ENCODE results near the gene TFEC.
"Not testable (repeated sequence)": the region's sequence is repeated elsewhere in the genome, so short reads cannot be mapped to it uniquely, and the experiment has no call there.

TFEC gene

GRCh38 chr7:115929736-115930135 is 100.8 kb downstream of the TFEC start:
- H3K27ac Mint-ChIP-seq, H3K36me3 Mint-ChIP-seq, CTCF ChIA-PET, H3K27me3 Mint-ChIP-seq, H3K4me1 Mint-ChIP-seq, DNase-seq, H3K9me3 Mint-ChIP-seq, H3K4me3 Mint-ChIP-seq: not testable (repeated sequence)

- CTCF ChIA-PET: interaction anchor here (0.6 kb wide), 1 partner anchor 73 kb away, joined by 3 read pairs; no protein-coding TSS in a partner anchor
- no peak for DNase-seq
- no peaks in the 10 kb centered on the region for H3K4me1 Mint-ChIP-seq
- H3K9me3 Mint-ChIP-seq: no peaks in the 10 kb centered on the region
- no peaks in the 10 kb centered on the region for H3K27me3 Mint-ChIP-seq
- no peaks in the 10 kb centered on the region for H3K36me3 Mint-ChIP-seq
- no peak overlapping the region for H3K4me3 Mint-ChIP-seq
- H3K27ac Mint-ChIP-seq: no peak overlapping the region
These were observed 106.2 kb downstream of the TFEC start for GRCh38 chr7:115924411-115924810.

GRCh38 chr7:115920367-115920766 is 110.2 kb downstream of the TFEC start:
- H3K36me3 Mint-ChIP-seq: no peaks in the 10 kb centered on the region
- H3K27me3 Mint-ChIP-seq: no peaks in the 10 kb centered on the region
- H3K27ac Mint-ChIP-seq: no peak overlapping the region
- H3K9me3 Mint-ChIP-seq: no peaks in the 10 kb centered on the region
- no peak overlapping the region for H3K4me3 Mint-ChIP-seq
- DNase-seq: no peak
- CTCF ChIA-PET: interaction anchor here (1.4 kb wide), 1 partner anchor 11 kb away, joined by 4 read pairs; no protein-coding TSS in a partner anchor
- no peaks in the 10 kb centered on the region for H3K4me1 Mint-ChIP-seq

- H3K4me1 Mint-ChIP-seq: no peaks in the 10 kb centered on the region
- H3K27ac Mint-ChIP-seq: no peak overlapping the region
- CTCF ChIA-PET: interaction anchor here (0.7 kb wide), 1 partner anchor 518 kb away, joined by 3 read pairs; no protein-coding TSS in a partner anchor
- H3K36me3 Mint-ChIP-seq: no peaks in the 10 kb centered on the region
- no peak for DNase-seq
- no peaks in the 10 kb centered on the region for H3K27me3 Mint-ChIP-seq
- no peak overlapping the region for H3K4me3 Mint-ChIP-seq
- H3K9me3 Mint-ChIP-seq: no peaks in the 10 kb centered on the region
These were observed 115.6 kb downstream of the TFEC start for GRCh38 chr7:115914951-115915350.

GRCh38 chr7:115911465-115911864 is 119.1 kb downstream of the TFEC start:
- CTCF ChIA-PET: no interaction called here
- Mint-ChIP-seq H3K36me3 (no peaks in the 10 kb centered on the region), H3K4me3 (no peak overlapping the region), H3K4me1 (no peaks in the 10 kb centered on the region), H3K27me3 (no peaks in the 10 kb centered on the region), H3K27ac (no peak overlapping the region), H3K9me3 (no peaks in the 10 kb centered on the region)
- no peak for DNase-seq

GRCh38 chr7:115910541-115911164 is 119.9 kb downstream of the TFEC start:
- Mint-ChIP-seq H3K27ac (no peak overlapping the region), H3K36me3 (no peaks in the 10 kb centered on the region), H3K9me3 (no peaks in the 10 kb centered on the region), H3K4me3 (no peak overlapping the region), H3K4me1 (no peaks in the 10 kb centered on the region), H3K27me3 (no peaks in the 10 kb centered on the region)
- CTCF ChIA-PET: no interaction called here
- DNase-seq: no peak

GRCh38 chr7:115906731-115907130 is 123.8 kb downstream of the TFEC start:
- no peak overlapping the region for H3K27ac Mint-ChIP-seq
- DNase-seq: no peak
- H3K4me3 Mint-ChIP-seq: no peak overlapping the region
- CTCF ChIA-PET: no interaction called here
- H3K9me3 Mint-ChIP-seq: no peaks in the 10 kb centered on the region
- H3K4me1 Mint-ChIP-seq: no peaks in the 10 kb centered on the region
- H3K36me3 Mint-ChIP-seq: no peaks in the 10 kb centered on the region
- H3K27me3 Mint-ChIP-seq: no peaks in the 10 kb centered on the region

- Mint-ChIP-seq H3K27me3 (no peaks in the 10 kb centered on the region), H3K27ac (no peak overlapping the region), H3K4me3 (no peak overlapping the region), H3K4me1 (no peaks in the 10 kb centered on the region), H3K9me3 (peaks cover 11% of the 10 kb centered on the region), H3K36me3 (no peaks in the 10 kb centered on the region)
- CTCF ChIA-PET: no interaction called here
- no peak for DNase-seq
These were observed 140.9 kb downstream of the TFEC start for GRCh38 chr7:115889669-115889984.

- CTCF ChIA-PET: no interaction called here
- no peak overlapping the region for H3K27ac Mint-ChIP-seq
- H3K9me3 Mint-ChIP-seq: peaks cover 11% of the 10 kb centered on the region
- no peaks in the 10 kb centered on the region for H3K27me3 Mint-ChIP-seq
- H3K4me3 Mint-ChIP-seq: no peak overlapping the region
- no peaks in the 10 kb centered on the region for H3K36me3 Mint-ChIP-seq
- no peaks in the 10 kb centered on the region for H3K4me1 Mint-ChIP-seq
- no peak for DNase-seq
These were observed 141.4 kb downstream of the TFEC start for GRCh38 chr7:115888981-115889668.

- H3K27me3 Mint-ChIP-seq: no peaks in the 10 kb centered on the region
- H3K27ac Mint-ChIP-seq: no peak overlapping the region
- H3K36me3 Mint-ChIP-seq: no peaks in the 10 kb centered on the region
- peaks cover 8% of the 10 kb centered on the region for H3K9me3 Mint-ChIP-seq
- no peak overlapping the region for H3K4me3 Mint-ChIP-seq
- no peak for DNase-seq
- CTCF ChIA-PET: no interaction called here
- no peaks in the 10 kb centered on the region for H3K4me1 Mint-ChIP-seq
These were observed 145.0 kb downstream of the TFEC start for GRCh38 chr7:115885550-115885949.

Measured in activated naive CD4-positive, alpha-beta T cell treated with anti-CD3 and anti-CD28 coated beads, Interleukin-2, amount 10 ng/mL, durations not matched to agents 7 days and 5 days (primary cell).